HG03045 (cell line): ENCODE measurements around the gene SLC25A47.
"Not testable (repeated sequence)": the region's sequence is repeated elsewhere in the genome, so short reads cannot be mapped to it uniquely, and the experiment has no call there.

Experiments
- ATAC-seq: cut with Tn5 transposase; IDR thresholded peaks from one replicate; pipeline ENCODE4 v1.9.1; 2021; ENCODE audit warnings: mild to moderate bottlenecking, moderate library complexity; ENCODE audit not compliant: unreplicated experiment

Gene SLC25A47

GRCh38 chr14:100289916-100290606 is 33.1 kb upstream of the SLC25A47 start:
- ATAC-seq, result no peak

DNA sequence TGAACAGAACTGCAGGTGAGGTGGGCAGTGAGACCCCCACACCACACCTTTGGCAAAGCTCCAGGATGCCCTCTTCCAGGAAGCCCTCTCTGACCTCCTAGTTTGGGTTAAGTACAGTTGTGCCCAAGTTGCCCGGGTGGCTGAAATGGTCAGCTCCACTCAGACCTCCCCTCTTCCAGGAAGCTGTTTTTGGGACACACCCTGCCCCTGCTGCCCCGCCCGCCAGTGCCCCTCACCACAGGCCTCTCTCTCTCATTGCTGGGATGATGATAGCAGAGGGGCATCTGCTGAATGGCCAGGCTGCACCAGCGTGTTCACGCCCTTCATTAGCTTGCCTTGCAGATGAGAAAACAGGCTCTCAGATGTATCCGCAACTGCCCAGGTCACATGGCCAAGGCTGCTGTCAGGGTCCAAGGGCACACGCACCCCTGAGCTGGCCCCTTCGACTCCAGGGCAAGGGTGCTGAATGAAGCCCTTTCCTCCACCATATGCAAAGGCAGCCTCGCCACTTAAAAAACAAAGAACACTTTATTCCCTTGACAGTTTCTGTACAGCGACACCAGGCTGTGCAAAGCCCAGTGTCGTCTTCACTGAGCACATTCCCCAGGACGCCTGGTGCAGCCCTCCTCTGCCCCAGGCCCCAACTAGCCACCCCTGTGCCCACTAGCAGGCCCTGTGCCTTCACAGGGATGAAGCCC is 32.4 kb upstream of the SLC25A47 start:
- no peak for ATAC-seq

GRCh38 chr14:100291305-100292075 is 31.6 kb upstream of the SLC25A47 start:
- ATAC-seq, result no peak

- no peak for ATAC-seq
Observed at GRCh38 chr14:100292301-100292775, 30.8 kb upstream of the SLC25A47 start.

- ATAC-seq, result no peak
Observed at GRCh38 chr14:100292776-100293461, 30.2 kb upstream of the SLC25A47 start.

- ATAC-seq, result no peak
Observed at GRCh38 chr14:100293497-100294212, 29.5 kb upstream of the SLC25A47 start.

DNA sequence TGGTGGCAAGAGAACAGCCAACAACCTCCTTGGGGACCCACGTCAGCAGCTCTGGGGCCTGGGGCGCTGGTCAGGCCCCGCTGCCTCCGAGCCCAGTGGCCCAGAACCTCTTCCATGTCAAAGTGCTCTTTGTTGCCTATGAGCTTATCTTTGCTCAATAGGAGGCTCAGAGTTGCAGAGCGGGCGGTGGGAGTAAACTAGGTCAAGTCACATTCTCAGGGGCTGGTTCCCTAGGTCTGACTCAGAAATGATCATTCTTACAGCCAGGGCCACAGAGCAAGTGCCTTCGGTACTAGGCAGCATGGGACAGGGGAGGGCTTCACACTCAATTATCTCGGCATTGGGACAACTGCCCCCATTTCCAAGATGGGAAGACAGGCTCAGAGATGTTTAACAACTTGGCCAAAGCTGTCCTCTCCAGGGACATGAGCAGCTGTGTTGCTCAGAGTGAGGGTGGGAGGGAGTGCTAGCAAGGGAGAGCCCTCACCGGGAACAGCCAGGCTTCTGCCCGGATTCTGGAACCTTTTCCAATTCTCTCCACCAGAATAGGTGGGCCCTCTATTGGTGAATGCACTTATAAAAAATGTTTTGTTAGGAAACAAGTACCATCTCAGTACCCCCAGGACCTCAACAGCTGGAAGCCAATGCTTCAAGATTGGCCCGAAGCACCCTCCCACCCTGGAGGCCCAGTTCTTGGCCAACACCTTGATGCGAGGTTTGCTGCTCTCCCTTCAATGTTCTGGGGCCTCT is 28.8 kb upstream of the SLC25A47 start:
- ATAC-seq, result no peak

DNA sequence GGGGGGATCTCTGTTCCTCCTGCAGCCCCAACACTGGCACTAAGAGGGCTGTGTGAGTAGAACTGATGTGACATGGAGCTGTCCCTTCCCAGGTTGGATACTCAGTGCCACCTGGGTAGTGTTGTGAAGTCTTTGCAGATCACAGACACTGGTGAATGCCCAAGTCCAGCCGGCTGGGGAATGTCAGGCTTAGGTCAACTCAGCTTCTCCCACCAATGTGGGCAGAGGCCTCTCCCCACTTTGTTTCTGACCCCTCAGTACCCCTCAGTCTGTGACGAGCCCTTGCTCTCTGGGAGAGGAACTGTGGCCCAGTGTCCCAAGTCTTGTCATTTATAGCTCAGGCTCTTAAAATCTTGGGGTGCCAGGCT is 28.2 kb upstream of the SLC25A47 start:
- ATAC-seq, result no peak

DNA sequence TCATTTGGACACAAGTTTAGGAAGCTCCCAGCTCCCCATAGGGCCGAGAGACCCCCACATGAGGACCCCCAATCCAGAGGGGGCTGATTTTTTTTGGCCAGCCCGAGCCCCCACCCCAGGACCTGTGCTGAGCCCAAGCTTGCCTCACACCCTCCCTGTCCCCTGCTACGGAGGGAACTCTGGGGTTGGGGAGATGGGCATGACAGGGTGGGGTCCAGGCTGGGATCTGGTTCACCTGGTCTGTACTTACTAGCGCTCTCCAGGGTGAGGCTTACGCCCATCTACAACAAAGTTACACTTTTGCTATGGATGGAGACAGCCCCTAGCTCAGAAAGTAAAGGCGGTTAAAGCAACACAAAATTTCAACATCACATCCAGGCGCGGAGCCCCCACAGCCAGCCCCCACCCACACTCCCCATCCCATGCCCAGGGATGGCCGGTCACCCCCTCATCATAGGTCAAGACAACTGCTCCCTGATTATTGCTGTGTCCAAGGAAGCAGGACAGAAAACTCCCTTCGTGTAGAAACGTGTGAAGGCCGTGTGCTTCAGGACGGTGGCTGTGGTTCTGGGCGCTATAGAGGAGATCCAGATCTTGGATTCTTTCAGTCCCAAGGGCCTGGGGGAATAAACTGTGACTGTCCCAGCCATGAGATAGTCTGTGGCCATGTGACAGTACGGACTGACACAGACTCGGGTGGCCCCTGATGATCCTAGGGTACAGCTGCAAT is 27.6 kb upstream of the SLC25A47 start:
- no peak for ATAC-seq

GRCh38 chr14:100296106-100296651 is 27.0 kb upstream of the SLC25A47 start:
- ATAC-seq, result no peak

DNA sequence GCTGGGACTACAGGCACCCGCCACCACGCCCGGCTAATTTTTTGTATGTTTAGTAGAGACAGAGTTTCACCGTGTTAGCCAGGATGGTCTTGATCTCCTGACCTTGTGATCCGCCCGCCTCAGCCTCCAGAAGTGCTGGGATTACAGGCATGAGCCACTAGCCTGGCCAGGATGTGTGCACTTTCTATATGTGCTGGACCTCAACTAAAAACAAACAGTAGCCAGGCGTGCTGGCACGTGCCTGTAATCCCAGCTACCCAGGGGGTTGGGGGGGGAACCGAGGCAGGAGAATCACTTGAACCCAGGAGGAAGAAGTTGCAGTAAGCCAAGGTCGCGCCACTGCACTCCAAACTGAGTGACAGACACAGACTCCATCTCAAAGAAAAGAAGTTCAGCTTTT is 26.4 kb upstream of the SLC25A47 start:
- not testable (repeated sequence) for ATAC-seq

- peak; percentile 78 for ATAC-seq
Observed at GRCh38 chr14:100297320-100298300, 25.5 kb upstream of the SLC25A47 start.

GRCh38 chr14:100298551-100299237 is 24.4 kb upstream of the SLC25A47 start:
- no peak for ATAC-seq

- no peak for ATAC-seq
Observed at GRCh38 chr14:100299238-100299560, 23.9 kb upstream of the SLC25A47 start.

GRCh38 chr14:100302616-100303015 is 20.5 kb upstream of the SLC25A47 start:
- ATAC-seq, result no peak

DNA sequence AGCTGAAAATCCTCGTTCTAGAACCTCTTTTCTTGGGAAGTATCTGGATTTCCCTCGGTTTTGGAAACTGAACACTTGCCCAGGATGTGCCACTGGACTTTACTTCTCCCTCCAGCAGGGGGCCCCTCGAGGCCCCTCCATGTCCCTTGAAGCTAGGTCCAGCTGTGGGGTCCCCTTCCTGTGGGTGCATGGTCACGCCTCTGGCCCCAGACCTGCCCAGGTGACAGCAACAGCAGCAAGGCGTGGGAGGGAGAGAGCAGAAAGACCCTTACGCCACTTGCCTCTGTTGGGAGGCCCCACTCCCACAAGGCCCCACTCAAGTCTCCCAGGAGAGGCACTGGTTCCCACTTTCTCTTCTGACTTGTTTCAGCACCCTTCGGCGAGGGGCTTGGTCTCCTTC is 20.0 kb upstream of the SLC25A47 start:
- ATAC-seq, result no peak

GRCh38 chr14:100303925-100304324 is 19.2 kb upstream of the SLC25A47 start:
- no peak for ATAC-seq
